ENCODE data around the gene ABCC1. TPM values are rescaled to one million over a fixed set of nuclear protein-coding genes. Genes with fewer than 3 reads are reported as not detected.

Gene ABCC1
- total RNA-seq, 1 donor from 2014 or later: 49.8 TPM

- ATAC-seq (ENCODE audit: low read depth) (no peak), DNase-seq (no peak)
- Mint-ChIP-seq H3K4me3 (no peak overlapping the region), H3K9me3 (no peaks in the 10 kb centered on the region), H3K27me3 (no peaks in the 10 kb centered on the region), H3K36me3 (ENCODE audit: low read depth) (peaks cover 65% of the 10 kb centered on the region), H3K4me1 (peaks cover 54% of the 10 kb centered on the region), H3K27ac (no peak overlapping the region)
- no peak for TF ChIP-seq CTCF (IDR thresholded peaks at IDR 0.05)
- POLR2A ChIA-PET: no interaction called here
- intact Hi-C loops (cut with micrococcal nuclease): no loop called here
- CTCF ChIA-PET: no interaction called here
Observed at GRCh38 chr16:16021020-16021419, 71.6 kb downstream of the ABCC1 start.

GRCh38 chr16:16021646-16021987 lies 72.2 kb downstream of the ABCC1 start:
- Mint-ChIP-seq H3K4me3 (no peak overlapping the region), H3K36me3 (ENCODE audit: low read depth) (peaks cover 60% of the 10 kb centered on the region), H3K27me3 (no peaks in the 10 kb centered on the region), H3K4me1 (peaks cover 55% of the 10 kb centered on the region), H3K9me3 (no peaks in the 10 kb centered on the region), H3K27ac (no peak overlapping the region)
- intact Hi-C loops (cut with micrococcal nuclease): no loop called here
- ChIA-PET POLR2A (no interaction called here), CTCF (no interaction called here)
- ATAC-seq (ENCODE audit: low read depth): no peak
- no peak for TF ChIP-seq CTCF (IDR thresholded peaks at IDR 0.05)
- no peak for DNase-seq

- Mint-ChIP-seq H3K4me1 (peaks cover 55% of the 10 kb centered on the region), H3K36me3 (ENCODE audit: low read depth) (peaks cover 57% of the 10 kb centered on the region), H3K4me3 (no peak overlapping the region), H3K27me3 (no peaks in the 10 kb centered on the region), H3K27ac (peak overlapping the region; percentile 59), H3K9me3 (no peaks in the 10 kb centered on the region)
- DNase-seq (no peak), ATAC-seq (ENCODE audit: low read depth) (no peak)
- intact Hi-C loops (cut with micrococcal nuclease): no loop called here
- POLR2A ChIA-PET: no interaction called here
- CTCF ChIA-PET: no interaction called here
- no peak for TF ChIP-seq CTCF (IDR thresholded peaks at IDR 0.05)
Observed at GRCh38 chr16:16021988-16022682, 72.7 kb downstream of the ABCC1 start.

- Mint-ChIP-seq H3K36me3 (ENCODE audit: low read depth) (peaks cover 55% of the 10 kb centered on the region), H3K27ac (peak overlapping the region; percentile 59), H3K4me3 (no peak overlapping the region), H3K27me3 (no peaks in the 10 kb centered on the region), H3K4me1 (peaks cover 55% of the 10 kb centered on the region), H3K9me3 (no peaks in the 10 kb centered on the region)
- ChIA-PET CTCF (no interaction called here), POLR2A (no interaction called here)
- TF ChIP-seq CTCF (IDR thresholded peaks at IDR 0.05): no peak
- DNase-seq: no peak
- ATAC-seq (ENCODE audit: low read depth): no peak
- intact Hi-C loops (cut with micrococcal nuclease): no loop called here
Observed at GRCh38 chr16:16022683-16023064, 73.3 kb downstream of the ABCC1 start.

GRCh38 chr16:16025214-16025968 lies 76.0 kb downstream of the ABCC1 start:
- Mint-ChIP-seq H3K9me3 (no peaks in the 10 kb centered on the region), H3K27me3 (no peaks in the 10 kb centered on the region), H3K4me1 (peaks cover 52% of the 10 kb centered on the region), H3K36me3 (ENCODE audit: low read depth) (peaks cover 46% of the 10 kb centered on the region), H3K4me3 (no peak overlapping the region), H3K27ac (peak overlapping the region; percentile 63)
- ATAC-seq (ENCODE audit: low read depth) (peak; percentile 67), DNase-seq (no peak)
- TF ChIP-seq CTCF (IDR thresholded peaks at IDR 0.05): no peak
- ChIA-PET POLR2A (interaction anchor here (0.6 to 1.3 kb wide), 4 partner anchors 18 to 137 kb away, joined by 3 to 6 read pairs (median 6); partner anchors contain the start of gene CEP20), CTCF (interaction anchor here (1.5 kb wide), 1 partner anchor 137 kb away, joined by 3 read pairs; the partner anchor contains the start of gene CEP20)
- intact Hi-C loops (cut with micrococcal nuclease): loop anchor here (1.0 to 5.0 kb wide), 2 partner anchors 19 to 138 kb away; partner anchors contain the start of gene CEP20

Measured in activated B cell treated with CpG ODN at 0.5 μM for 24 hours (primary cell).